HG02642 (cell line): Measurements from ENCODE around the gene CNOT3.
"Not testable (repeated sequence)": the region's sequence is repeated elsewhere in the genome, so short reads cannot be mapped to it uniquely, and the experiment has no call there.

Source experiments
- ATAC-seq: cut with Tn5 transposase; IDR thresholded peaks from one replicate; pipeline ENCODE4 v1.9.1; 2021; ENCODE audit warnings: mild to moderate bottlenecking; ENCODE audit not compliant: unreplicated experiment, poor library complexity

CNOT3 gene

GRCh38 chr19:54137699-54138488, at the start of gene CNOT3:
CNOT3 (plus strand) TSS chr19:54137762; CDS start chr19:54142979, 5,217 bp downstream.
- no peak for ATAC-seq

GRCh38 chr19:54094426-54095000, 43.0 kb upstream of the CNOT3 start:
- ATAC-seq = no peak

- ATAC-seq = no peak
Observed at GRCh38 chr19:54095136-54095858, 42.3 kb upstream of the CNOT3 start.

- ATAC-seq = not testable (repeated sequence)
Observed at GRCh38 chr19:54095859-54096616, 41.5 kb upstream of the CNOT3 start.

- no peak for ATAC-seq
Observed at GRCh38 chr19:54096617-54097106, 40.9 kb upstream of the CNOT3 start.

- ATAC-seq = no peak
Observed at GRCh38 chr19:54099190-54099902, 38.2 kb upstream of the CNOT3 start.

GRCh38 chr19:54099903-54100255, 37.7 kb upstream of the CNOT3 start:
- ATAC-seq = not testable (repeated sequence)

GRCh38 chr19:54100561-54100960, 37.0 kb upstream of the CNOT3 start, which contains the start of gene OSCAR:
OSCAR (minus strand) TSS chr19:54100803; CDS start chr19:54100792, 11 bp downstream.
- no peak for ATAC-seq

- ATAC-seq = peak; percentile 95
Observed at GRCh38 chr19:54102421-54103169, 35.0 kb upstream of the CNOT3 start, which contains the start of gene NDUFA3. NDUFA3 (plus strand) TSS chr19:54102855; CDS start chr19:54102879, 24 bp downstream.

- ATAC-seq = no peak
Observed at GRCh38 chr19:54104998-54105715, 32.4 kb upstream of the CNOT3 start.

GRCh38 chr19:54105796-54106195, 31.8 kb upstream of the CNOT3 start:
- ATAC-seq = no peak

- no peak for ATAC-seq
Observed at GRCh38 chr19:54106716-54107115, 30.8 kb upstream of the CNOT3 start.

- ATAC-seq = no peak
Observed at GRCh38 chr19:54107876-54108490, 29.6 kb upstream of the CNOT3 start.

GRCh38 chr19:54108496-54108895, 29.1 kb upstream of the CNOT3 start:
- no peak for ATAC-seq

- no peak for ATAC-seq
Observed at GRCh38 chr19:54109651-54110050, 27.9 kb upstream of the CNOT3 start.

- ATAC-seq = no peak
Observed at GRCh38 chr19:54114340-54115108, 23.0 kb upstream of the CNOT3 start.
